Measurements from ENCODE around the gene ALDOA.
A peak's percentile ranks its signal among the peaks of the same experiment; 100 is the strongest.
"Not testable (repeated sequence)": the region's sequence is repeated elsewhere in the genome, so short reads cannot be mapped to it uniquely, and the experiment has no call there.

The ALDOA gene

GRCh38 chr16:30092373-30093010 is 26.9 kb downstream of the ALDOA start:
- peak; percentile 41 for DNase-seq

- DNase-seq, result no peak
Observed at GRCh38 chr16:30094541-30095165, 29.1 kb downstream of the ALDOA start.

- no peak for DNase-seq
Observed at GRCh38 chr16:30095166-30096078, 29.9 kb downstream of the ALDOA start.

GRCh38 chr16:30096105-30096861 is 30.7 kb downstream of the ALDOA start, which contains the start of gene YPEL3:
Gene YPEL3 (minus strand): TSS chr16:30096213. CDS start chr16:30095482, 731 bp downstream.
- peak; percentile 77 for DNase-seq

GRCh38 chr16:30096862-30097563 is 31.5 kb downstream of the ALDOA start:
- DNase-seq, result no peak

GRCh38 chr16:30104090-30104489 is 38.5 kb downstream of the ALDOA start:
- DNase-seq, result no peak

- DNase-seq, result no peak
Observed at GRCh38 chr16:30104492-30104891, 38.9 kb downstream of the ALDOA start.

- no peak for DNase-seq
Observed at GRCh38 chr16:30108059-30108850, 42.7 kb downstream of the ALDOA start.

- no peak for DNase-seq
Observed at GRCh38 chr16:30110661-30111060, 45.1 kb downstream of the ALDOA start.

- peak; percentile 24 for DNase-seq
Observed at GRCh38 chr16:30112197-30113030, 46.9 kb downstream of the ALDOA start.

GRCh38 chr16:30113031-30113710 is 47.6 kb downstream of the ALDOA start, which contains the start of gene GDPD3:
Gene GDPD3 (minus strand): TSS chr16:30113537. CDS start chr16:30113478, 59 bp downstream.
- no peak for DNase-seq

- DNase-seq, result no peak
Observed at GRCh38 chr16:30113711-30114333, 48.3 kb downstream of the ALDOA start.

GRCh38 chr16:30114411-30114810 is 48.9 kb downstream of the ALDOA start:
- no peak for DNase-seq

GRCh38 chr16:30114833-30115232 is 49.3 kb downstream of the ALDOA start:
- DNase-seq, result not testable (repeated sequence)

GRCh38 chr16:30115238-30115637 is 49.7 kb downstream of the ALDOA start:
- no peak for DNase-seq

GRCh38 chr16:30116291-30117207 is 51.0 kb downstream of the ALDOA start:
- DNase-seq, result no peak

- no peak for DNase-seq
Observed at GRCh38 chr16:30117768-30118167, 52.2 kb downstream of the ALDOA start.

- DNase-seq, result no peak
Observed at GRCh38 chr16:30119428-30119827, 53.9 kb downstream of the ALDOA start.
